Astrocyte (in vitro differentiated cells and primary cell): ENCODE data around the gene C11orf58. TPM values are rescaled to one million over a fixed set of nuclear protein-coding genes. Genes with fewer than 3 reads are reported as not detected.

Experiments
- DNase-seq: peaks from one replicate; pipeline ENCODE4 v3.0.0-alpha.2; 2010; ENCODE audit warnings: low read depth
- FAIRE-seq: peaks from 2 replicates; lab custom pipeline; 2011; peaks lifted over from hg19 to GRCh38; lab: Jason Lieb, UNC
- H2AFZ ChIP-seq: 2 replicates; pipeline ENCODE4 v1.6.0; 2012; ENCODE audit warnings: low read depth, low read length, inconsistent platforms
- H3K27ac ChIP-seq: 2 replicates; pipeline ENCODE4 v1.5.1; 2011; ENCODE audit warnings: low read depth, low read length, inconsistent platforms
- H3K27me3 ChIP-seq: 2 replicates; pipeline ENCODE4 v1.6.0; 2011; ENCODE audit warnings: low read length, inconsistent platforms; ENCODE audit not compliant: insufficient read depth
- H3K36me3 ChIP-seq: 2 replicates; pipeline ENCODE4 v1.5.1; 2011; ENCODE audit warnings: low read length, inconsistent platforms; ENCODE audit not compliant: insufficient read depth
- H3K4me1 ChIP-seq: 2 replicates; pipeline ENCODE4 v1.5.1; 2011; ENCODE audit warnings: low read length, inconsistent platforms; ENCODE audit not compliant: insufficient read depth
- H3K4me2 ChIP-seq: 2 replicates; pipeline ENCODE4 v1.6.0; 2012; ENCODE audit warnings: low read length, inconsistent platforms
- H3K4me3 ChIP-seq: 2 replicates; pipeline ENCODE4 v1.5.1; 2011; ENCODE audit warnings: low read depth, mild to moderate bottlenecking, low read length, inconsistent platforms; ENCODE audit not compliant: insufficient read depth
- H3K79me2 ChIP-seq: 2 replicates; pipeline ENCODE4 v1.6.0; 2012; ENCODE audit warnings: mild to moderate bottlenecking, low read length, inconsistent platforms; ENCODE audit not compliant: insufficient read depth
- H3K9ac ChIP-seq: 2 replicates; pipeline ENCODE4 v1.6.0; 2012; ENCODE audit warnings: mild to moderate bottlenecking, low read length, inconsistent platforms
- H3K9me3 ChIP-seq: 2 replicates; pipeline ENCODE4 v1.5.1; 2012; ENCODE audit warnings: low read depth, mild to moderate bottlenecking, low read length, inconsistent platforms; ENCODE audit not compliant: insufficient read depth
- H4K20me1 ChIP-seq: 2 replicates; pipeline ENCODE4 v1.6.0; 2012; ENCODE audit warnings: low read length, inconsistent platforms; ENCODE audit not compliant: insufficient read depth
- H3K27ac Mint-ChIP-seq: one replicate; pipeline ENCODE4 v1.8.0; 2021; ENCODE audit warnings: mild to moderate bottlenecking, mixed read lengths; ENCODE audit not compliant: unreplicated experiment
- H3K27me3 Mint-ChIP-seq: one replicate; pipeline ENCODE4 v1.8.0; 2021; ENCODE audit warnings: low read depth, mixed read lengths; ENCODE audit not compliant: unreplicated experiment
- H3K36me3 Mint-ChIP-seq: one replicate; pipeline ENCODE4 v1.8.0; 2021; ENCODE audit warnings: low read depth, mixed read lengths; ENCODE audit not compliant: unreplicated experiment
- H3K4me1 Mint-ChIP-seq: one replicate; pipeline ENCODE4 v1.8.0; 2021; ENCODE audit warnings: low read depth, mixed read lengths; ENCODE audit not compliant: unreplicated experiment
- H3K4me3 Mint-ChIP-seq: one replicate; pipeline ENCODE4 v1.8.0; 2021; ENCODE audit warnings: mild to moderate bottlenecking, moderate library complexity, mixed read lengths; ENCODE audit not compliant: unreplicated experiment
- H3K9me3 Mint-ChIP-seq: one replicate; pipeline ENCODE4 v1.8.0; 2021; ENCODE audit warnings: mild to moderate bottlenecking, mixed read lengths; ENCODE audit not compliant: unreplicated experiment
- CTCF ChIP-seq: IDR thresholded peaks from 2 replicates; pipeline ENCODE4 v1.5.1; 2011; ENCODE audit warnings: low read depth, mild to moderate bottlenecking, inconsistent platforms, low read length, moderate library complexity; ENCODE audit not compliant: insufficient read depth
- EZH2 ChIP-seq: IDR thresholded peaks from 2 replicates; pipeline ENCODE4 v1.6.1; 2012; ENCODE audit warnings: mild to moderate bottlenecking, low read length, inconsistent platforms; ENCODE audit not compliant: insufficient read depth
- total RNA-seq: library from RNA; stranded (reverse); gene quantifications from 2 replicates; pipeline ENCODE4 v1.2.1, GENCODE V29; 2021

The C11orf58 gene
- total RNA-seq, 1 donor from 2014 or later, result 159 TPM

- Histone ChIP-seq H4K20me1 (no peaks in the 10 kb centered on the region), H3K4me2 (no peak overlapping the region), H3K79me2 (no peaks in the 10 kb centered on the region), H3K4me3 (no peak overlapping the region), H3K4me1 (no peaks in the 10 kb centered on the region), H2AFZ (no peak overlapping the region), H3K27ac (no peak overlapping the region), H3K36me3 (no peaks in the 10 kb centered on the region), H3K9ac (no peak overlapping the region), H3K27me3 (peaks cover 4% of the 10 kb centered on the region), H3K9me3 (no peaks in the 10 kb centered on the region)
- FAIRE-seq, result no peak
- no peaks in the 10 kb centered on the region for H3K9me3 Mint-ChIP-seq
- H3K4me1 Mint-ChIP-seq, result no peaks in the 10 kb centered on the region
- DNase-seq, result no peak
- H3K27me3 Mint-ChIP-seq, result no peaks in the 10 kb centered on the region
- H3K4me3 Mint-ChIP-seq, result no peak overlapping the region
- no peak for TF ChIP-seq EZH2
- no peak for TF ChIP-seq CTCF
- no peak overlapping the region for H3K27ac Mint-ChIP-seq
- H3K36me3 Mint-ChIP-seq, result peaks cover 1% of the 10 kb centered on the region
Observed at GRCh38 chr11:16804104-16804947, 65.9 kb downstream of the C11orf58 start.

- Histone ChIP-seq H2AFZ (no peak overlapping the region), H3K9me3 (no peaks in the 10 kb centered on the region), H3K27me3 (peaks cover 4% of the 10 kb centered on the region), H3K27ac (no peak overlapping the region), H3K4me1 (no peaks in the 10 kb centered on the region), H4K20me1 (no peaks in the 10 kb centered on the region), H3K36me3 (no peaks in the 10 kb centered on the region), H3K4me2 (no peak overlapping the region), H3K9ac (no peak overlapping the region), H3K4me3 (no peak overlapping the region), H3K79me2 (no peaks in the 10 kb centered on the region)
- Mint-ChIP-seq H3K36me3 (peaks cover 1% of the 10 kb centered on the region), H3K27me3 (no peaks in the 10 kb centered on the region), H3K9me3 (no peaks in the 10 kb centered on the region), H3K27ac (no peak overlapping the region), H3K4me3 (no peak overlapping the region), H3K4me1 (no peaks in the 10 kb centered on the region)
- no peak for DNase-seq
- TF ChIP-seq EZH2 (no peak), CTCF (no peak)
- FAIRE-seq, result no peak
Observed at GRCh38 chr11:16805938-16806337, 67.5 kb downstream of the C11orf58 start.

GRCh38 chr11:16806791-16807190 lies 68.3 kb downstream of the C11orf58 start:
- no peaks in the 10 kb centered on the region for H3K4me1 Mint-ChIP-seq
- DNase-seq (peak; percentile 47), FAIRE-seq (no peak)
- Histone ChIP-seq H3K4me3 (no peak overlapping the region), H2AFZ (no peak overlapping the region), H3K36me3 (no peaks in the 10 kb centered on the region), H3K79me2 (no peaks in the 10 kb centered on the region), H4K20me1 (no peaks in the 10 kb centered on the region), H3K27ac (no peak overlapping the region), H3K4me2 (no peak overlapping the region), H3K27me3 (peaks cover 4% of the 10 kb centered on the region), H3K9ac (no peak overlapping the region), H3K4me1 (no peaks in the 10 kb centered on the region), H3K9me3 (no peaks in the 10 kb centered on the region)
- peaks cover 1% of the 10 kb centered on the region for H3K36me3 Mint-ChIP-seq
- no peaks in the 10 kb centered on the region for H3K27me3 Mint-ChIP-seq
- H3K9me3 Mint-ChIP-seq, result no peaks in the 10 kb centered on the region
- TF ChIP-seq EZH2 (no peak), CTCF (no peak)
- no peak overlapping the region for H3K4me3 Mint-ChIP-seq
- H3K27ac Mint-ChIP-seq, result no peak overlapping the region
